GM12874 (cell line): Measurements from ENCODE around the gene ATP8B4.

Experiments used
- TF ChIP-seq, protein P1 (sequence below): IDR thresholded peaks from 2 replicates; pipeline ENCODE4 v1.5.1; 2011; ENCODE audit warnings: low read depth, mild to moderate bottlenecking, control low read depth, low read length, moderate library complexity; ENCODE audit not compliant: insufficient read depth

ATP8B4 gene

DNA sequence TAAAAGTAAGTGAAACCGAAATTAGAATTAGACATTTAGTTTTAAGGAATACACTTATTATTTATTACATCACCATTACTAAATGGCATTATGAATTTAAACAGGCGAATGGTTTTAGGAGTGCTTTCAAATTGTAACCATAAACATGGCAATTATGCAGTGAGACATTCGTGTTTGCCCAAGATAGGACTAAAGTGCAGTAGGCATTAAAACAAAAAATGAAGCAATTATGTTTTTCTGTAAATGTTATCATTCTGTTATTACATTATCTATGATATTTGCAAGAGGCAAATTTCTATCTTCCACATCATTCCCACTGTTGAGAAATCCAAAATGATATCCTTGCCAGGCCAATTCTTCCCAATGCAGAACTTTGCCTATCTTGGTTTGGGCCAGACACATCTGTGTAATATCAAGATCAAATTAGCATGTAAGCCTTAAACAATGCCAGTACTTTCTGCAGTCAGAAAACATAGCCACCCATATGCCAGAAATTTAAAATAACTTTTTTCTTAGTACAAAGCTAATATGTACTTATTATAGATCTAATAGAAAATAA, 156.9 kb downstream of the ATP8B4 start:
- TF ChIP-seq, protein P1, sequence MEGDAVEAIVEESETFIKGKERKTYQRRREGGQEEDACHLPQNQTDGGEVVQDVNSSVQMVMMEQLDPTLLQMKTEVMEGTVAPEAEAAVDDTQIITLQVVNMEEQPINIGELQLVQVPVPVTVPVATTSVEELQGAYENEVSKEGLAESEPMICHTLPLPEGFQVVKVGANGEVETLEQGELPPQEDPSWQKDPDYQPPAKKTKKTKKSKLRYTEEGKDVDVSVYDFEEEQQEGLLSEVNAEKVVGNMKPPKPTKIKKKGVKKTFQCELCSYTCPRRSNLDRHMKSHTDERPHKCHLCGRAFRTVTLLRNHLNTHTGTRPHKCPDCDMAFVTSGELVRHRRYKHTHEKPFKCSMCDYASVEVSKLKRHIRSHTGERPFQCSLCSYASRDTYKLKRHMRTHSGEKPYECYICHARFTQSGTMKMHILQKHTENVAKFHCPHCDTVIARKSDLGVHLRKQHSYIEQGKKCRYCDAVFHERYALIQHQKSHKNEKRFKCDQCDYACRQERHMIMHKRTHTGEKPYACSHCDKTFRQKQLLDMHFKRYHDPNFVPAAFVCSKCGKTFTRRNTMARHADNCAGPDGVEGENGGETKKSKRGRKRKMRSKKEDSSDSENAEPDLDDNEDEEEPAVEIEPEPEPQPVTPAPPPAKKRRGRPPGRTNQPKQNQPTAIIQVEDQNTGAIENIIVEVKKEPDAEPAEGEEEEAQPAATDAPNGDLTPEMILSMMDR = no peak

DNA sequence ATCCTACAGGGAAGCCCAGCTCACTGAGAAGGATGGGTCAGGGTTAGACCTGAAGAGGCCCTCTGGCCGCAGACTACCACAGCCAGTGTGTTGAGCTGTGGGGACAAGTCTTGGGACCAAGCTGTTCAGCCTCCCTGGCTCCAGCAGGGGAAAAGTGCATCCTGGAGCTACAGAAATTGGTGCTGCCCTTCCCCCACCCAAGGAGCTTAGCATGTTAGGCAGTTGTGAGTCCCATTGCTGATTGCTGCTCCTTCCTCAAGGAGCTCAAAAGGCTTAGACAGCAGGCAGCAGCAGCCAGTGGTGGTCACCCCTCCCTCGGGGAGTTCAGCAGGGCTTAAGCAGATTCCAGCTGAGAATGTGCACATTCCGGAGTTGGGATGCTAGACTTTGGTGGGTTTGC, 165.6 kb downstream of the ATP8B4 start:
- TF ChIP-seq, protein P1 = no peak

DNA sequence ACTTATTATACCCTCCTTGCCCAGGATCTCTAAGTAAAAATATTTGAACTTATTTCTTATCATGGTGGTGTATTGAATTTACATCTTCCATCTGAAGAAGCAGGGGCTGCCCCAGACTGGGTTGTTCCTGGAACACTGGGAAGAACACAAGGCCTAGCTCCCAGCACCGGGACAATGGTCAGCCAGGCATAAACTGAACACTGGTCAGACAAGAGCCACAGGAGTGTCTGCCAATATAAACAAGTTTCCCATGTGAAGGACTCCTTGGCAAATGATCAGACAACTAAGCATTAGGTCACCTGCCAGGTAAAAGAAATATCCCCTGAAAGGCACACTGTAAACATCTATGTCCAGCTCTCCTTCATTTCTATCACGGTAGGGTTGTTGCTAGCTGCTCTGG, 172.4 kb downstream of the ATP8B4 start:
- TF ChIP-seq, protein P1 = no peak

DNA sequence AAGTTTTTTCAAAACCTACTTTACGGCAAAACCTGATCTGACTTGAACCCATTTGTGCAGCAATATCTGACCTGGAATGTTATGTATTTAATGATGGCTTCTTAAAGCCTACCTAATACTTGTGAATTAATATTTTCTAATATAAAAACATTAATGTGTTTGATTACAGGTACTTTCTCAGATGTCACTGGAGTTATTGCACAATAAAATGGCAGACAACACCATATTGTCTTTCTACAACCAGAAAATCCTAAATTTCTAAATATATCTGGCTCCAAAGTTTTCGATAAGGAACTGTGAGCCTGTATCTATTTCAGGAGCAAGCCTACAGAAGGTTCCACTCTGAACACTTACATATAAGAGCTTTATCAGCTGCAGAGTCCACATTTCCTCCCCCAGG, 184.5 kb downstream of the ATP8B4 start:
- TF ChIP-seq, protein P1 = no peak

DNA sequence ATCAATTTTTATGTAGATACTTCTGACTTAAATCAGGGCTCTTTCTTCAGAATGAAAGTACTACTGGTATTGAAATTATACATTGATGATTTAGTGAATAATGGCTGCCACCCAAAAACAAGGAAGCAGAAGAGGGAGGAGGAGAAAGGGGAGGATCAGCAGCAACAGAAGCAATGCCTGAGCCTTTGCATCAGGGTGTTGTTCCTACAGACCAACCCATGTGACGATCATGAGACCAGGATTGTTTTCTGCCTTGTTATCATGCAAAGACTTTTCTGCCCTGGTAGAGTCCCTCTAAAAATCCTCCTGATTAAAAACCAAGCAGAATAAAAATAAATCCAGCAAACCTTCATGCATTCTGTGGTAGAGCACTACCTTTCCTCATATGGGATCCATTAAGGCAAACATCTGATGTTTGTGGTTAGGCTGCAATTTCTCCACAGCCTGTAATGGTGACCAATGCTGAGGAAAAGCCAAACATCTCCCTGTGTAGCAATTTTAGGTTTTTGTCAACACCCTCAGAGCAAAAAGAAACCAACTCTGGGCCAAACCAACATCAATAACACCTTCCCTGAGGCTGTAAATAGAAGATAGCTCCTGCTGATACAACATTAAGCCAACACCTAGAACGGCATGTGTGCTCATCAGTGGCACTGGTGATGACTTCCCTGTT, 191.7 kb downstream of the ATP8B4 start:
- TF ChIP-seq, protein P1 = no peak

DNA sequence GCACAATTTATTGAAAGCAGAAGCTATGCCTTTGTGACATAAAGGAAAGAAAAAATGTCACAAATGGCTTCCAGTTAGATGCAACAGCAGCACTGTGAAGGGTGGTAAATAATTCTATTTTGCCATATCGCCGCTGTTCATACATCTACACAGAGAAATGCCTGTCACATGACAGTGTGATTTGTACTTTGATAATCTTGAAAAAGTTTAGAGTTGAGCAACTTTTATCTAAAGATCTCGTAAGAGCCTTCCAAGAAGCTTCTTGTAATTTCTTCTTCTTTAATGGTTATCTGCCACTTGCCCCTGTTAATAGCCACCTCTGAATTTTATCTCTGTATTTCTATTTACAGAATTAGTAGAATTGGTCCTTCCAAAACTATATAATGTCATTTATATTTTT, 192.3 kb downstream of the ATP8B4 start:
- TF ChIP-seq, protein P1 = no peak

DNA sequence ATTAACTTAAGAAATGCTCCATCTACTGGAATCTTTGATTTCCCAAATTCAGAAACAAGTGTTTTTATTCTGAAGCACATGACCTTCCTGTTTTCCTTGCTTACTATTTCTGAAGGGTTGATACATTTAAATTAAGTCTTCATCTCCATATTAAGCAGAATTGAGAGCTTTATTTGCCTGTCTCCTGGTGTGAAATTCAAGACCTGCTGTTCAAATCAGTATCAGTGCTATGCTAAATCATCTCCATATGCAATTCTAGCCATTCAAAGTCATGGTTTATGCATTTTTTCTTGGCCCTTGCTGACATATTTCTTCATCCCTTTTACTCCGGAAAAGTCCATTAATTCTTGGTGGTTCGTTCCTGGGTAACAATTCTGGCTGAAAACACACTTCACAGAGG, 195.4 kb downstream of the ATP8B4 start:
- TF ChIP-seq, protein P1 = no peak
